Skeletal muscle satellite cell (primary cell): ENCODE data around the gene ETV3L.
"Not testable (repeated sequence)": the region's sequence is repeated elsewhere in the genome, so short reads cannot be mapped to it uniquely, and the experiment has no call there.

Experiments
- H3K27me3 ChIP-seq: 2 replicates; pipeline ENCODE4 v1.7.0; 2013; ENCODE audit warnings: low read length; ENCODE audit not compliant: control insufficient read depth, insufficient read depth
- H3K36me3 ChIP-seq: 2 replicates; pipeline ENCODE4 v1.7.0; 2013; ENCODE audit warnings: mild to moderate bottlenecking, control low read depth, low read length; ENCODE audit not compliant: insufficient read depth
- H3K4me1 ChIP-seq: 2 replicates; pipeline ENCODE4 v1.7.0; 2013; ENCODE audit warnings: low read length; ENCODE audit not compliant: control insufficient read depth, insufficient read depth
- H3K4me2 ChIP-seq: 2 replicates; pipeline ENCODE4 v1.7.0; 2013; ENCODE audit warnings: mild to moderate bottlenecking, low read length
- H3K4me3 ChIP-seq: 2 replicates; pipeline ENCODE4 v1.7.0; 2013; ENCODE audit warnings: low read length
- H3K9ac ChIP-seq: 2 replicates; pipeline ENCODE4 v1.7.0; 2013; ENCODE audit warnings: mild to moderate bottlenecking, low read depth, low read length, moderate library complexity
- H3K9me3 ChIP-seq: replicated peaks from 2 replicates; pipeline ENCODE4 v1.7.0; 2013; ENCODE audit warnings: mild to moderate bottlenecking, control low read depth, low read length

The ETV3L gene

DNA sequence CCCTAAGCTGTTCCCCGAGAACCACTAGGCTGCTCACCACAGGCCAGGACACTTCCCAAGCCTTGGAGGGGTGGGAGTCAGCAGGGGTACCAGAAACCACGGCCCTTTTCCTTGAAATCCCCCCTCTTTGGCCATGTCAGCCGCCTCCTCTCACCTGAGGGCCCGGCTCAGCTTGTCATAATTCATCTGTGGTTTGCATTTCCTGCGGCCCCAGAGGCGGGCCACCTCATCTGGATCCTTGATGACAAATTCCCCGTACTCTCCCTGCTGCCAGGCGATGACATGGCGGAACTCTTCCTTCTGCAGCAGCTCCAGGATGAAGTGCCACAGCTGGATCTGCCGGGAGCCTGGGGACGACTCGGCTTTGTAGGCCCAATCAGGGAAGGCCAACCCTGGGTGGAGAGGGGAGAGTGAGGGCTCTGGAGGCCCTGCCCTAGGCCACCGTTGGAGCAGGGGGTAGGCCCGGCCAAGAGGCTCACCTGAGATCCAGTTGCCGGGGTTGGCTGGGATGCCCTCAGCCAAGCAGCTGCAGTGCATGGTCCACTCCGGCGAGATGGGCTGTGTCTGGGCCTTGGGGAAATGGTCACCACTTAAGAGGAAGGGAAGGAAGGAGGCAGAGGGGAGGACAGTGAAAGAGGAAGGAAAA, 498 bp downstream of the ETV3L start:
- H3K9me3 ChIP-seq, H3K4me2 ChIP-seq, H3K4me1 ChIP-seq, H3K4me3 ChIP-seq, H3K36me3 ChIP-seq, H3K9ac ChIP-seq: not testable (repeated sequence)
- H3K27me3 ChIP-seq = peaks cover 16% of the 10 kb centered on the region

DNA sequence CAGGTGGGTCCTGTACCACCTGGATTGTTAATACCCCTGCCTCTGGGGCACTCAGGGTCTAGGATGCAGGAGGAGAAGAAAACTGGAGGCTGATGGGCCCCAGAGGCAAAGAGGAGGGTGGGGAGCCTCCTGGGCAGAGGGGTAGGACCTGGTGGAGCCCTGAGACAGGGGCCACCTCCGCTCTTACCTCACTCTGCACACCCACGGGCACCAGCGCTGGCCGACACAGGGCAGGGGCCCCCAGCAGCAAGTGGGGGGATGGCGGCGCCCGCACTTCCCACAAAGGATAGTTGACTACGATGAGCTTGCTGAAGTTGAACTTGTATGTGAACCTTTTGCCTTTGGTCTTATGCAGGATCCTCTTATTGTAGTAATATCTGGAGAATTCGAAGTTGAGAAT, 1.1 kb downstream of the ETV3L start:
- Histone ChIP-seq H3K36me3 (no peaks in the 10 kb centered on the region), H3K4me2 (no peak overlapping the region), H3K4me3 (no peak overlapping the region), H3K9me3 (no peaks in the 10 kb centered on the region), H3K4me1 (no peaks in the 10 kb centered on the region), H3K27me3 (peaks cover 16% of the 10 kb centered on the region), H3K9ac (no peak overlapping the region)

- H3K4me3 ChIP-seq = no peak overlapping the region
- H3K4me2 ChIP-seq = no peak overlapping the region
- H3K9me3 ChIP-seq = no peaks in the 10 kb centered on the region
- H3K27me3 ChIP-seq = peaks cover 9% of the 10 kb centered on the region
- H3K9ac ChIP-seq = no peak overlapping the region
- H3K36me3 ChIP-seq = no peaks in the 10 kb centered on the region
- H3K4me1 ChIP-seq = no peaks in the 10 kb centered on the region
Measured at GRCh38 chr1:157097692-157098091, 1.9 kb downstream of the ETV3L start.

- no peaks in the 10 kb centered on the region for H3K36me3 ChIP-seq
- no peak overlapping the region for H3K4me3 ChIP-seq
- no peaks in the 10 kb centered on the region for H3K4me1 ChIP-seq
- H3K4me2 ChIP-seq = no peak overlapping the region
- no peaks in the 10 kb centered on the region for H3K9me3 ChIP-seq
- no peak overlapping the region for H3K9ac ChIP-seq
- H3K27me3 ChIP-seq = peaks cover 3% of the 10 kb centered on the region
Measured at GRCh38 chr1:157096881-157097280, 2.7 kb downstream of the ETV3L start.

GRCh38 chr1:157095551-157095950, 4.1 kb downstream of the ETV3L start:
- Histone ChIP-seq H3K4me1 (no peaks in the 10 kb centered on the region), H3K27me3 (peaks cover 6% of the 10 kb centered on the region), H3K4me2 (no peak overlapping the region), H3K4me3 (no peak overlapping the region), H3K9ac (no peak overlapping the region), H3K9me3 (no peaks in the 10 kb centered on the region), H3K36me3 (no peaks in the 10 kb centered on the region)

- Histone ChIP-seq H3K4me3 (no peak overlapping the region), H3K36me3 (no peaks in the 10 kb centered on the region), H3K27me3 (peaks cover 6% of the 10 kb centered on the region)
Measured at GRCh38 chr1:157095091-157095490, 4.5 kb downstream of the ETV3L start.

DNA sequence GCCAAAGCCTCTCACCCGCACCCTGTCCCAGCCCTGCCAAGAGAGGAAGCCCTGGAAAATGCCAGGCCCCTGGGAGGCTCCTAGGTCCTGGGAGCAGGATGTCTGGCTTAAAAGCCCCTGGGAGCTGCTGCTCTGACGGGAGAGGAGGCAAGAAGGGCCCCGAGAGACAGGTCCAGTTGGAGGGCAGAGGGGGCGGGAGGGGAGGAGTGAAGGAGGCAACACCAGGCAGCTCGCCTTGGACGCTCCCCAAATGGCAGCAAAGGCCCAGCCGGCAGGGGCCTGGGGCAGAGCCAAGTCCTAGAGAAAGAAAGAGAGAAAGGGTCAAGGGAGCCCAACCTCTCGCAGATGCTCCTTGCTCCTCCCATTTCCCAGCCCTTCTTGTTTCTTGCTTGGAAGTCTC, 6.8 kb downstream of the ETV3L start:
- Histone ChIP-seq H3K27me3 (peaks cover 6% of the 10 kb centered on the region), H3K4me2 (no peak overlapping the region), H3K9ac (no peak overlapping the region), H3K4me3 (no peak overlapping the region), H3K36me3 (no peaks in the 10 kb centered on the region), H3K9me3 (no peaks in the 10 kb centered on the region), H3K4me1 (peaks cover 3% of the 10 kb centered on the region)

More at GRCh38 chr1:157095091-157095490, 4.5 kb downstream of the ETV3L start:
- H3K4me1 ChIP-seq = peaks cover 3% of the 10 kb centered on the region
- H3K4me2 ChIP-seq = no peak overlapping the region
- H3K9ac ChIP-seq = no peak overlapping the region
- H3K9me3 ChIP-seq = no peaks in the 10 kb centered on the region

DNA sequence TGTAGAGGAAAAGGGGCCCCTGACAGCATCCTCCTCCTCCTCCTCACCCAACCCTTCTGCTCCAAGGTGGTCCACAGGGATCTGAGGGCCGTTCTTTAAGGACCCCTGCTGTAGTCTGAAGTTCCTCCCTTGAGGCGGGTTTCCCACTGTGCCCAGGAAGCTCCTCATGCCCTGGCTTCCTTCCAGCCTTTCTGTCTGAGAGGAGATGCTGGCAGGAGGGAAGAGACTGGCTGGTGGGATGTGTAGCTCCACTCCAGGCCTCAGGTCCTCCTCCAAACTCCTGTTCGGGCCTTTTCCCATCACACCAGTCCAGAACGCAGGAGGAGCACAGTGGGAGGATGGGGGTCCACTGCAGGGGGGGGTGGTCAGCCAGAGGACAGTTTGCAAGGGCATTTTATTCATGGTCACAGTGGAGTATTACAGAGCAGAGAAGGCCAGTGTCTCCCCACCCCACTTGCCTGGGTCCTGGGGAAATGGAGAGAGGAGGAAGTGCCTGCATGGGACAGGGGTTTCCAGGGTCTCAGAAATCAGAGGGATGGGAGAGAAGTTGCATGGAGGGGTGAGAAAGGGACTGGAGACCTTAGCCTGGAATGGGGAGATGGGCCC, 7.8 kb downstream of the ETV3L start:
- no peaks in the 10 kb centered on the region for H3K36me3 ChIP-seq
- H3K9me3 ChIP-seq = no peaks in the 10 kb centered on the region
- H3K4me2 ChIP-seq = no peak overlapping the region
- no peak overlapping the region for H3K9ac ChIP-seq
- H3K27me3 ChIP-seq = peaks cover 6% of the 10 kb centered on the region
- no peak overlapping the region for H3K4me3 ChIP-seq
- H3K4me1 ChIP-seq = peaks cover 3% of the 10 kb centered on the region

- H3K4me3 ChIP-seq = no peak overlapping the region
- H3K4me1 ChIP-seq = peaks cover 3% of the 10 kb centered on the region
- no peak overlapping the region for H3K4me2 ChIP-seq
- no peaks in the 10 kb centered on the region for H3K36me3 ChIP-seq
- no peaks in the 10 kb centered on the region for H3K9me3 ChIP-seq
- H3K9ac ChIP-seq = no peak overlapping the region
- peaks cover 6% of the 10 kb centered on the region for H3K27me3 ChIP-seq
Measured at GRCh38 chr1:157091186-157091585, 8.4 kb downstream of the ETV3L start.

GRCh38 chr1:157090771-157091170, 8.8 kb downstream of the ETV3L start:
- H3K27me3 ChIP-seq = peaks cover 6% of the 10 kb centered on the region
- H3K4me3 ChIP-seq = no peak overlapping the region
- H3K4me2 ChIP-seq = no peak overlapping the region
- H3K4me1 ChIP-seq = peaks cover 3% of the 10 kb centered on the region
- H3K9ac ChIP-seq = no peak overlapping the region
- H3K36me3 ChIP-seq = no peaks in the 10 kb centered on the region
- no peaks in the 10 kb centered on the region for H3K9me3 ChIP-seq

- no peaks in the 10 kb centered on the region for H3K36me3 ChIP-seq
- peak overlapping the region; percentile 55 for H3K4me2 ChIP-seq
- no peak overlapping the region for H3K9ac ChIP-seq
- H3K4me3 ChIP-seq = no peak overlapping the region
- peaks cover 6% of the 10 kb centered on the region for H3K27me3 ChIP-seq
- peaks cover 3% of the 10 kb centered on the region for H3K4me1 ChIP-seq
- no peaks in the 10 kb centered on the region for H3K9me3 ChIP-seq
Measured at GRCh38 chr1:157090196-157090647, 9.4 kb downstream of the ETV3L start.

- Histone ChIP-seq H3K36me3 (no peaks in the 10 kb centered on the region), H3K4me1 (peaks cover 3% of the 10 kb centered on the region), H3K27me3 (peaks cover 6% of the 10 kb centered on the region), H3K9me3 (no peaks in the 10 kb centered on the region), H3K9ac (no peak overlapping the region), H3K4me2 (no peak overlapping the region), H3K4me3 (no peak overlapping the region)
Measured at GRCh38 chr1:157089789-157090188, 9.8 kb downstream of the ETV3L start.
